IMR-90 (cell line): ENCODE data around the gene FERMT3. TPM values are rescaled to one million over a fixed set of nuclear protein-coding genes. Genes with fewer than 3 reads are reported as not detected.

Source experiments
- ATAC-seq: fragments of 200-7000 bp; cut with Tn5 transposase; 2 replicates; pipeline ENCODE4 v1.9.1; 2020; ENCODE audit warnings: low read depth, mild to moderate bottlenecking, moderate library complexity
- BruUV-seq: library from RNA; stranded (reverse); fragments of 400-500 nt; replicated peaks from 2 replicates; lab custom pipeline; 2021; lab: Mats Ljungman, UMichigan
- CTCF ChIA-PET: fragments of 300-600 bp; formaldehyde crosslinking; extraction: SDS; loops from one replicate; lab custom pipeline; 2021; ENCODE audit warnings: antibody characterized with exemption; lab: Yijun Ruan, JAX
- POLR2A ChIA-PET: fragments of 300-600 bp; sonication (Branson Sonifier 250); formaldehyde crosslinking; loops from one replicate; lab custom pipeline; 2022; ENCODE audit warnings: antibody characterized with exemption; ENCODE audit not compliant: unreplicated experiment; lab: Charles Lee
- DNase-seq: peaks from one replicate; pipeline ENCODE4 v3.0.0; 2013
- H2AFZ ChIP-seq: replicated peaks from 2 replicates; pipeline ENCODE3; 2013; ENCODE audit warnings: low read length, mild to moderate bottlenecking; ENCODE audit not compliant: poor library complexity
- H2AK5ac ChIP-seq: 2 replicates; pipeline ENCODE4 v1.6.1; 2013; ENCODE audit warnings: low read depth, low read length, inconsistent platforms
- H2AK9ac ChIP-seq: replicated peaks from 2 replicates; pipeline ENCODE3; 2013; ENCODE audit warnings: mild to moderate bottlenecking, low read depth, low read length, moderate library complexity; ENCODE audit not compliant: poor library complexity
- H2BK120ac ChIP-seq: 2 replicates; pipeline ENCODE4 v1.6.1; 2013; ENCODE audit warnings: low read depth, low read length, inconsistent platforms
- H2BK15ac ChIP-seq: 3 replicates; pipeline ENCODE4 v1.6.1; 2013; ENCODE audit warnings: low read depth, low read length, inconsistent platforms
- H2BK20ac ChIP-seq: 2 replicates; pipeline ENCODE4 v1.6.1; 2013; ENCODE audit warnings: low read depth, mild to moderate bottlenecking, inconsistent platforms, low read length, moderate library complexity
- H2BK5ac ChIP-seq: 2 replicates; pipeline ENCODE4 v1.6.1; 2013; ENCODE audit warnings: mild to moderate bottlenecking, low read depth, low read length, inconsistent platforms; ENCODE audit not compliant: poor library complexity, severe bottlenecking
- H3K14ac ChIP-seq: replicated peaks from 2 replicates; pipeline ENCODE4 v1.6.1; 2013; ENCODE audit warnings: low read depth, low read length, inconsistent platforms
- H3K18ac ChIP-seq: 2 replicates; pipeline ENCODE4 v1.6.1; 2013; ENCODE audit warnings: low read depth, low read length, control low read depth
- H3K23ac ChIP-seq: 2 replicates; pipeline ENCODE4 v1.6.1; 2013; ENCODE audit warnings: low read depth, low read length, inconsistent platforms
- H3K27ac ChIP-seq: 2 replicates; pipeline ENCODE4 v1.5.1; 2013; ENCODE audit warnings: mild to moderate bottlenecking, control low read depth, low read length; ENCODE audit not compliant: insufficient read depth
- H3K27me3 ChIP-seq: 2 replicates; pipeline ENCODE4 v1.6.1; 2013; ENCODE audit warnings: low read length; ENCODE audit not compliant: control insufficient read depth, insufficient read depth
- H3K36me3 ChIP-seq: 2 replicates; pipeline ENCODE4 v1.6.1; 2013; ENCODE audit warnings: low read length, mixed read lengths; ENCODE audit not compliant: control insufficient read depth, insufficient read depth
- H3K4ac ChIP-seq: 2 replicates; pipeline ENCODE4 v1.6.1; 2013; ENCODE audit warnings: low read depth, low read length, inconsistent platforms
- H3K4me1 ChIP-seq: 2 replicates; pipeline ENCODE4 v1.6.1; 2013; ENCODE audit warnings: low read length, mixed read lengths; ENCODE audit not compliant: control insufficient read depth, insufficient read depth
- H3K4me2 ChIP-seq: 2 replicates; pipeline ENCODE4 v1.6.1; 2013; ENCODE audit warnings: low read depth, mild to moderate bottlenecking, control low read depth, low read length, moderate library complexity
- H3K4me3 ChIP-seq: 2 replicates; pipeline ENCODE4 v1.5.1; 2013; ENCODE audit warnings: low read depth, mild to moderate bottlenecking, control low read depth, low read length, moderate library complexity; ENCODE audit not compliant: insufficient read depth
- H3K56ac ChIP-seq: 2 replicates; pipeline ENCODE4 v1.6.1; 2013; ENCODE audit warnings: low read length, inconsistent platforms; ENCODE audit not compliant: insufficient read depth; ENCODE audit errors: extremely low read depth
- H3K79me1 ChIP-seq, 2 experiments: 2 replicates each; pipeline ENCODE4 v1.6.1; 2013; ENCODE audit warnings: low read length in 2 of 2, inconsistent platforms in 1 of 2, low read depth in 1 of 2
- H3K9ac ChIP-seq: 2 replicates; pipeline ENCODE4 v1.6.1; 2013; ENCODE audit warnings: low read depth, low read length, control low read depth
- H3K9me1 ChIP-seq: 2 replicates; pipeline ENCODE4 v1.6.1; 2013; ENCODE audit warnings: low read length, inconsistent platforms; ENCODE audit not compliant: insufficient read depth
- H3K9me3 ChIP-seq: 2 replicates; pipeline ENCODE4 v1.6.1; 2013; ENCODE audit warnings: low read length; ENCODE audit not compliant: control insufficient read depth, insufficient read depth
- H4K20me1 ChIP-seq: 2 replicates; pipeline ENCODE4 v1.6.1; 2013; ENCODE audit warnings: low read length, inconsistent platforms; ENCODE audit not compliant: insufficient read depth
- H4K5ac ChIP-seq: 2 replicates; pipeline ENCODE4 v1.6.1; 2013; ENCODE audit warnings: mild to moderate bottlenecking, low read depth, low read length, control low read depth
- H4K8ac ChIP-seq, 2 experiments: 2 replicates each; pipeline ENCODE4 v1.6.1; 2013; ENCODE audit warnings: low read depth in 2 of 2, low read length in 2 of 2, control low read depth in 1 of 2, inconsistent platforms in 1 of 2
- H4K91ac ChIP-seq: 2 replicates; pipeline ENCODE4 v1.6.1; 2013; ENCODE audit warnings: low read depth, low read length, inconsistent platforms; ENCODE audit not compliant: insufficient read depth
- BHLHE40 ChIP-seq: fragments of 150-350 bp; IDR thresholded peaks from 2 replicates; pipeline ENCODE4 v1.6.1; 2016; ENCODE audit warnings: mild to moderate bottlenecking, low read depth, low read length
- CEBPB ChIP-seq: IDR thresholded peaks from 2 replicates; pipeline ENCODE4 v1.6.1; 2012; ENCODE audit warnings: low read depth, low read length, improper control_type of control experiment
- CHD1 ChIP-seq: IDR thresholded peaks from 2 replicates; pipeline ENCODE4 v1.6.1; 2012; ENCODE audit warnings: low read depth, low read length, improper control_type of control experiment
- FOS ChIP-seq: fragments of 150-350 bp; IDR thresholded peaks from 2 replicates; pipeline ENCODE4 v1.6.1; 2016; ENCODE audit warnings: low read depth, low read length
- MAFK ChIP-seq: IDR thresholded peaks from 2 replicates; pipeline ENCODE4 v1.6.1; 2012; ENCODE audit warnings: low read depth, low read length, improper control_type of control experiment
- MAZ ChIP-seq: IDR thresholded peaks from 2 replicates; pipeline ENCODE4 v1.6.1; 2012; ENCODE audit warnings: low read depth, mild to moderate bottlenecking, low read length, improper control_type of control experiment, moderate library complexity, borderline replicate concordance
- MXI1 ChIP-seq: IDR thresholded peaks from 2 replicates; pipeline ENCODE4 v1.6.1; 2012; ENCODE audit warnings: low read depth, mild to moderate bottlenecking, low read length, moderate library complexity, borderline replicate concordance
- NFE2L2 ChIP-seq: fragments of 150-350 bp; IDR thresholded peaks from 2 replicates; pipeline ENCODE4 v1.6.1; 2016; ENCODE audit warnings: low read depth, mild to moderate bottlenecking, low read length
- POLR2A ChIP-seq: IDR thresholded peaks from 2 replicates; pipeline ENCODE4 v1.6.1; 2012; ENCODE audit warnings: mild to moderate bottlenecking, low read depth, low read length
- RAD21 ChIP-seq: IDR thresholded peaks from 2 replicates; pipeline ENCODE4 v1.6.1; 2012; ENCODE audit warnings: low read length, improper control_type of control experiment
- RCOR1 ChIP-seq: IDR thresholded peaks from 2 replicates; pipeline ENCODE4 v1.6.1; 2012; ENCODE audit warnings: mild to moderate bottlenecking, low read length, improper control_type of control experiment; ENCODE audit not compliant: insufficient replicate concordance
- RFX5 ChIP-seq: IDR thresholded peaks from 2 replicates; pipeline ENCODE4 v1.8.0; 2012; ENCODE audit warnings: low read depth, mild to moderate bottlenecking, low read length, moderate library complexity
- SMC3 ChIP-seq: fragments of 150-350 bp; IDR thresholded peaks from 2 replicates; pipeline ENCODE4 v1.6.1; 2016; ENCODE audit warnings: low read depth, mild to moderate bottlenecking, antibody characterized with exemption, low read length, moderate library complexity
- WGBS, 2 experiments: methylation state at CpG; one replicate each; pipeline versions ENCODE4 v1.1.5 to v1.1.7; 2013; ENCODE audit warnings: missing lambda C conversion rate in 2 of 2; ENCODE audit not compliant: insufficient read length in 1 of 2; ENCODE audit errors: extremely low coverage in 2 of 2; 5-methylcytosine and 5-hydroxymethylcytosine counted together
- dilution Hi-C: fragments of 300-500 bp; cut with HindIII; formaldehyde crosslinking; loops from one replicate; pipeline ENCODE4 v1.14.3; 2018; ENCODE audit warnings: low sequenced_read_pairs; ENCODE audit not compliant: unreplicated experiment
- in situ Hi-C: fragments of 300-500 bp; cut with MboI; formaldehyde crosslinking; loops from 3 replicates; pipeline ENCODE4 v1.14.3; 2019; ENCODE audit warnings: low sequenced_read_pairs, inconsistent platforms, mixed read lengths
- intact Hi-C: fragments of 100-400 bp; cut with micrococcal nuclease; formaldehyde crosslinking; loops from 2 replicates; pipeline ENCODE4 v1.10.0; 2022
- polyA plus RNA-seq, 3 experiments: library from polyadenylated mRNA; depleted of rRNA; stranded (reverse); fragments of >200 nt; gene quantifications; 2 replicates each; pipeline ENCODE4 v1.2.3, GENCODE V29; 2012; ENCODE audit warnings: low replicate concordance in 1 of 3
- total RNA-seq: library from RNA; depleted of rRNA; stranded (reverse); fragments of >200 nt; gene quantifications from 2 replicates; pipeline ENCODE4 v1.2.3, GENCODE V29; 2012
- TF ChIP-seq, protein P1 (sequence below): conservative IDR thresholded peaks from 2 replicates; pipeline ENCODE4 v1.5.1; 2012; ENCODE audit warnings: mild to moderate bottlenecking, low read depth, low read length, improper control_type of control experiment
- TF ChIP-seq, protein P2 (sequence below): fragments of 150-350 bp; IDR thresholded peaks from 2 replicates; pipeline ENCODE4 v1.6.1; 2016; ENCODE audit warnings: low read depth, mild to moderate bottlenecking, low read length, moderate library complexity, borderline replicate concordance
- TF ChIP-seq, protein P3 (sequence below): fragments of 150-350 bp; IDR thresholded peaks from 2 replicates; pipeline ENCODE4 v1.6.1; 2017; ENCODE audit warnings: mild to moderate bottlenecking, antibody characterized with exemption, low read length, low read depth

Gene FERMT3
- total and polyA plus RNA-seq, 2 of the 4 experiments (the other 2 are of a cell fraction): 0.36 to 2.3 TPM

DNA sequence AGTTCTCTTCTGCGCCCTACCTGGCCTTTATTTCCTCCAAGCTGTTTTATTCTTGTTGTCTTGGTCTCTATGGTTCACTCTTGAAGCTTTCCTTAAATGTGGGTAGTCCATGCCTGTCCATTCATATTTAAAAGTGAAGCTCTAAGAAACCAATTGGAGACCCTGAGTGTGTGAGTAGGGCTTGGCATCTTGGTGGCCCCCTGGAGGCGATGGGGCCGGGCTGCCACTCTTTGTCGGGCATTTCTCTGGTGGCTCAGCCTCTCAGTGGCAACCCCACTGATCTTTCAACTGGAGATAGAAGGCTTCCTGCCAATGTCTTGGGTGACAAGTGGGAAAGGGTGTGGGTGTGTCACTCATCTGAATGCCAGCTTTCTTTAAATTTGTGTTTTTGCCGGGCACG lies 10.4 kb downstream of the FERMT3 start:
- Histone ChIP-seq H3K9me3 (no peaks in the 10 kb centered on the region), H4K20me1 (no peaks in the 10 kb centered on the region), H3K9me1 (0 out of 2 replicates have a peak, but pooled peaks cover 5% of the 10 kb centered on the region), H2BK20ac (no peak overlapping the region), H3K9ac (no peak overlapping the region), H4K5ac (no peak overlapping the region), H3K36me3 (no peaks in the 10 kb centered on the region; the same call in 1 of the 2 replicates), H3K56ac (no peak overlapping the region), H2BK15ac (no peak overlapping the region), H3K4me1 (no peaks in the 10 kb centered on the region), H3K27me3 (no peaks in the 10 kb centered on the region), H3K18ac (no peak overlapping the region), H2AFZ (no peak overlapping the region), H3K23ac (no peak overlapping the region), H3K14ac (no peak overlapping the region), H3K79me1 (no peaks in the 10 kb centered on the region), H2AK5ac (no peak overlapping the region), H3K4me3 (no peak overlapping the region), H2BK5ac (no peak overlapping the region), H3K4me2 (no peak overlapping the region), H4K8ac (no peak overlapping the region), H3K27ac (no peak overlapping the region), H2AK9ac (no peak overlapping the region), H3K4ac (no peak overlapping the region), H2BK120ac (no peak overlapping the region), H4K91ac (no peak overlapping the region)
- no peak for TF ChIP-seq CEBPB
- TF ChIP-seq, protein P1, sequence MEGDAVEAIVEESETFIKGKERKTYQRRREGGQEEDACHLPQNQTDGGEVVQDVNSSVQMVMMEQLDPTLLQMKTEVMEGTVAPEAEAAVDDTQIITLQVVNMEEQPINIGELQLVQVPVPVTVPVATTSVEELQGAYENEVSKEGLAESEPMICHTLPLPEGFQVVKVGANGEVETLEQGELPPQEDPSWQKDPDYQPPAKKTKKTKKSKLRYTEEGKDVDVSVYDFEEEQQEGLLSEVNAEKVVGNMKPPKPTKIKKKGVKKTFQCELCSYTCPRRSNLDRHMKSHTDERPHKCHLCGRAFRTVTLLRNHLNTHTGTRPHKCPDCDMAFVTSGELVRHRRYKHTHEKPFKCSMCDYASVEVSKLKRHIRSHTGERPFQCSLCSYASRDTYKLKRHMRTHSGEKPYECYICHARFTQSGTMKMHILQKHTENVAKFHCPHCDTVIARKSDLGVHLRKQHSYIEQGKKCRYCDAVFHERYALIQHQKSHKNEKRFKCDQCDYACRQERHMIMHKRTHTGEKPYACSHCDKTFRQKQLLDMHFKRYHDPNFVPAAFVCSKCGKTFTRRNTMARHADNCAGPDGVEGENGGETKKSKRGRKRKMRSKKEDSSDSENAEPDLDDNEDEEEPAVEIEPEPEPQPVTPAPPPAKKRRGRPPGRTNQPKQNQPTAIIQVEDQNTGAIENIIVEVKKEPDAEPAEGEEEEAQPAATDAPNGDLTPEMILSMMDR: no peak
- TF ChIP-seq SMC3: no peak
- TF ChIP-seq FOS: no peak
- no peak for TF ChIP-seq POLR2A
- TF ChIP-seq MXI1: no peak
- TF ChIP-seq, protein P2, sequence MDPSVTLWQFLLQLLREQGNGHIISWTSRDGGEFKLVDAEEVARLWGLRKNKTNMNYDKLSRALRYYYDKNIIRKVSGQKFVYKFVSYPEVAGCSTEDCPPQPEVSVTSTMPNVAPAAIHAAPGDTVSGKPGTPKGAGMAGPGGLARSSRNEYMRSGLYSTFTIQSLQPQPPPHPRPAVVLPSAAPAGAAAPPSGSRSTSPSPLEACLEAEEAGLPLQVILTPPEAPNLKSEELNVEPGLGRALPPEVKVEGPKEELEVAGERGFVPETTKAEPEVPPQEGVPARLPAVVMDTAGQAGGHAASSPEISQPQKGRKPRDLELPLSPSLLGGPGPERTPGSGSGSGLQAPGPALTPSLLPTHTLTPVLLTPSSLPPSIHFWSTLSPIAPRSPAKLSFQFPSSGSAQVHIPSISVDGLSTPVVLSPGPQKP: no peak
- no peak for TF ChIP-seq MAFK
- no peak for TF ChIP-seq RAD21
- TF ChIP-seq BHLHE40: no peak
- no peak for TF ChIP-seq NFE2L2
- no peak for TF ChIP-seq CHD1
- TF ChIP-seq, protein P3, sequence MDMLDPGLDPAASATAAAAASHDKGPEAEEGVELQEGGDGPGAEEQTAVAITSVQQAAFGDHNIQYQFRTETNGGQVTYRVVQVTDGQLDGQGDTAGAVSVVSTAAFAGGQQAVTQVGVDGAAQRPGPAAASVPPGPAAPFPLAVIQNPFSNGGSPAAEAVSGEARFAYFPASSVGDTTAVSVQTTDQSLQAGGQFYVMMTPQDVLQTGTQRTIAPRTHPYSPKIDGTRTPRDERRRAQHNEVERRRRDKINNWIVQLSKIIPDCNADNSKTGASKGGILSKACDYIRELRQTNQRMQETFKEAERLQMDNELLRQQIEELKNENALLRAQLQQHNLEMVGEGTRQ: no peak
- no peak for TF ChIP-seq RFX5
- TF ChIP-seq MAZ: no peak
- no peak for TF ChIP-seq RCOR1
- 100% methylated on average over 1 of the region's 6 CpGs; no CpG with 5 or more reads in 1 of the 2 experiments for WGBS, 2 experiments
- in situ Hi-C loops (no loop called here), intact Hi-C loops (no loop called here), dilution Hi-C loops (no loop called here)
- no peak for DNase-seq
- no TSS peak for BruUV-seq
- CTCF ChIA-PET: interaction anchor here (0.9 kb wide), 1 partner anchor 9 kb away, joined by 3 read pairs; no protein-coding TSS in a partner anchor
- POLR2A ChIA-PET: no interaction called here
- ATAC-seq: no peak
